Trophoblast cell (in vitro differentiated cells and primary cell): ENCODE data around the gene MGME1.

Experiments
- DNase-seq, 2 donors: peaks; one replicate each; pipeline ENCODE4 v3.0.0-alpha.2; 2016
- H2AFZ ChIP-seq: 2 replicates; pipeline ENCODE4 v1.6.1; 2013; ENCODE audit warnings: low read length, moderate library complexity, mild to moderate bottlenecking; ENCODE audit not compliant: insufficient read depth, poor library complexity
- H2AK5ac ChIP-seq: 2 replicates; pipeline ENCODE4 v1.6.1; 2013; ENCODE audit warnings: mild to moderate bottlenecking, low read length
- H2BK120ac ChIP-seq: 2 replicates; pipeline ENCODE4 v1.6.1; 2013; ENCODE audit warnings: low read length, mild to moderate bottlenecking, moderate library complexity; ENCODE audit not compliant: insufficient read depth, poor library complexity
- H2BK12ac ChIP-seq: 2 replicates; pipeline ENCODE4 v1.6.1; 2013; ENCODE audit warnings: mild to moderate bottlenecking, low read length, moderate library complexity
- H2BK5ac ChIP-seq: 2 replicates; pipeline ENCODE4 v1.6.1; 2013; ENCODE audit warnings: low read length, low read depth, moderate library complexity, mild to moderate bottlenecking; ENCODE audit not compliant: poor library complexity
- H3K14ac ChIP-seq: 2 replicates; pipeline ENCODE4 v1.6.1; 2013; ENCODE audit warnings: mild to moderate bottlenecking, low read length
- H3K18ac ChIP-seq: 2 replicates; pipeline ENCODE4 v1.6.1; 2013; ENCODE audit warnings: mild to moderate bottlenecking, low read length
- H3K23ac ChIP-seq: 2 replicates; pipeline ENCODE4 v1.6.1; 2013; ENCODE audit warnings: low read length
- H3K27ac ChIP-seq: 2 replicates; pipeline ENCODE4 v1.5.1; 2013; ENCODE audit warnings: low read depth, mild to moderate bottlenecking, inconsistent platforms, low read length, moderate library complexity
- H3K27me3 ChIP-seq: 2 replicates; pipeline ENCODE4 v1.6.1; 2013; ENCODE audit warnings: inconsistent platforms, mild to moderate bottlenecking, low read length, moderate library complexity; ENCODE audit not compliant: insufficient read depth
- H3K36me3 ChIP-seq, 2 experiments: 1 replicate in 1 of 2; 2 replicates in 1 of 2; pipeline ENCODE4 v1.6.1; 2013; ENCODE audit warnings: low read length in 2 of 2, mild to moderate bottlenecking in 2 of 2, moderate library complexity in 1 of 2; ENCODE audit not compliant: insufficient read depth in 2 of 2, control insufficient read depth in 1 of 2
- H3K4ac ChIP-seq: 2 replicates; pipeline ENCODE4 v1.6.1; 2013; ENCODE audit warnings: low read depth, mild to moderate bottlenecking, low read length, moderate library complexity
- H3K4me1 ChIP-seq, 2 experiments: 1 replicate in 1 of 2; 2 replicates in 1 of 2; pipeline ENCODE4 v1.6.1; 2013; ENCODE audit warnings: low read length in 2 of 2, mild to moderate bottlenecking in 2 of 2, moderate library complexity in 1 of 2; ENCODE audit not compliant: insufficient read depth in 2 of 2, control insufficient read depth in 1 of 2
- H3K4me2 ChIP-seq: 2 replicates; pipeline ENCODE4 v1.6.1; 2013; ENCODE audit warnings: inconsistent platforms, mild to moderate bottlenecking, low read length, moderate library complexity
- H3K4me3 ChIP-seq: 2 replicates; pipeline ENCODE4 v1.5.1; 2013; ENCODE audit warnings: mild to moderate bottlenecking, low read depth, low read length, inconsistent platforms
- H3K79me1 ChIP-seq: one replicate; pipeline ENCODE4 v1.6.1; 2013; ENCODE audit warnings: low read length
- H3K79me2 ChIP-seq: 2 replicates; pipeline ENCODE4 v1.6.1; 2013; ENCODE audit warnings: low read length, mild to moderate bottlenecking; ENCODE audit not compliant: control insufficient read depth, insufficient read depth, poor library complexity
- H3K9ac ChIP-seq: 2 replicates; pipeline ENCODE4 v1.6.1; 2013; ENCODE audit warnings: mild to moderate bottlenecking, low read length
- H3K9me3 ChIP-seq: 2 replicates; pipeline ENCODE4 v1.6.1; 2013; ENCODE audit warnings: low read depth, mild to moderate bottlenecking, control low read depth, inconsistent platforms, low read length; ENCODE audit not compliant: insufficient read depth
- H4K12ac ChIP-seq: 2 replicates; pipeline ENCODE4 v1.6.1; 2013; ENCODE audit warnings: low read depth, mild to moderate bottlenecking, low read length, moderate library complexity
- H4K8ac ChIP-seq: 2 replicates; pipeline ENCODE4 v1.6.1; 2013; ENCODE audit warnings: low read depth, mild to moderate bottlenecking, low read length, moderate library complexity
- H4K91ac ChIP-seq: one replicate; pipeline ENCODE4 v1.6.1; 2013; ENCODE audit warnings: low read depth, mild to moderate bottlenecking, low read length, moderate library complexity
- WGBS: extraction: QIAGEN DNeasy Blood & Tissue Kit; methylation state at CpG from one replicate; pipeline ENCODE4 v1.1.7; 2013; ENCODE audit warnings: missing lambda C conversion rate; ENCODE audit not compliant: insufficient read length, insufficient coverage; ENCODE audit errors: extremely low coverage; 5-methylcytosine and 5-hydroxymethylcytosine counted together

MGME1 gene

GRCh38 chr20:17963114-17963897 lies 5.5 kb upstream of the MGME1 start:
- Histone ChIP-seq H2BK12ac (no peak overlapping the region), H3K4me2 (no peak overlapping the region), H2BK120ac (no peak overlapping the region), H2BK5ac (no peak overlapping the region), H3K9me3 (no peaks in the 10 kb centered on the region), H3K27ac (no peak overlapping the region), H3K4me1 (peaks cover 6 to 7% of the 10 kb centered on the region in 2 experiments), H2AFZ (peak overlapping the region; percentile 21), H3K4ac (peak overlapping the region; percentile 85), H3K14ac (no peak overlapping the region), H3K36me3 (peaks cover 2 to 6% of the 10 kb centered on the region in 2 experiments), H3K4me3 (no peak overlapping the region), H3K27me3 (no peaks in the 10 kb centered on the region), H3K18ac (no peak overlapping the region), H3K79me1 (peaks cover 12% of the 10 kb centered on the region), H3K79me2 (peaks cover 40% of the 10 kb centered on the region), H4K91ac (no peak overlapping the region), H3K23ac (no peak overlapping the region), H3K9ac (no peak overlapping the region), H4K8ac (no peak overlapping the region), H4K12ac (no peak overlapping the region), H2AK5ac (no peak overlapping the region)
- no peak for DNase-seq
- WGBS, result no CpG with 5 or more reads among the region's 9 CpGs

GRCh38 chr20:17964073-17964472 lies 4.7 kb upstream of the MGME1 start:
- no peak overlapping the region for H4K8ac ChIP-seq
- H2BK12ac ChIP-seq, result no peak overlapping the region
- H3K9me3 ChIP-seq, result no peaks in the 10 kb centered on the region
- no peak for DNase-seq
- H3K36me3 ChIP-seq, result peaks cover 2 to 6% of the 10 kb centered on the region in 2 experiments
- peak overlapping the region; percentile 85 for H3K4ac ChIP-seq
- H3K14ac ChIP-seq, result no peak overlapping the region
- H3K79me1 ChIP-seq, result peaks cover 16% of the 10 kb centered on the region
- no peak overlapping the region for H2BK5ac ChIP-seq
- H3K23ac ChIP-seq, result no peak overlapping the region
- no peak overlapping the region for H4K91ac ChIP-seq
- H3K4me3 ChIP-seq, result no peak overlapping the region
- H3K4me1 ChIP-seq, result peaks cover 6 to 7% of the 10 kb centered on the region in 2 experiments
- no peak overlapping the region for H3K18ac ChIP-seq
- no peak overlapping the region for H3K4me2 ChIP-seq
- no peak overlapping the region for H2BK120ac ChIP-seq
- H3K9ac ChIP-seq, result no peak overlapping the region
- H2AK5ac ChIP-seq, result no peak overlapping the region
- no peak overlapping the region for H3K27ac ChIP-seq
- H3K79me2 ChIP-seq, result peaks cover 41% of the 10 kb centered on the region
- no peak overlapping the region for H2AFZ ChIP-seq
- H3K27me3 ChIP-seq, result no peaks in the 10 kb centered on the region
- no CpG with 5 or more reads among the region's 1 CpG for WGBS
- H4K12ac ChIP-seq, result no peak overlapping the region

GRCh38 chr20:17964632-17965031 lies 4.2 kb upstream of the MGME1 start:
- H3K14ac ChIP-seq, result no peak overlapping the region
- no peak overlapping the region for H4K12ac ChIP-seq
- peaks cover 44% of the 10 kb centered on the region for H3K79me2 ChIP-seq
- no peak overlapping the region for H3K23ac ChIP-seq
- H3K9ac ChIP-seq, result no peak overlapping the region
- H2BK5ac ChIP-seq, result no peak overlapping the region
- no peaks in the 10 kb centered on the region for H3K9me3 ChIP-seq
- peak overlapping the region; percentile 11 for H3K4me2 ChIP-seq
- H3K4me1 ChIP-seq, result peaks cover 6 to 7% of the 10 kb centered on the region in 2 experiments
- H2BK120ac ChIP-seq, result no peak overlapping the region
- no peak overlapping the region for H4K8ac ChIP-seq
- peak overlapping the region; percentile 93 for H3K4ac ChIP-seq
- no peak overlapping the region for H2BK12ac ChIP-seq
- no peak overlapping the region for H4K91ac ChIP-seq
- no CpG with 5 or more reads among the region's 3 CpGs for WGBS
- H3K18ac ChIP-seq, result no peak overlapping the region
- no peak overlapping the region for H2AK5ac ChIP-seq
- no peaks in the 10 kb centered on the region for H3K27me3 ChIP-seq
- H2AFZ ChIP-seq, result no peak overlapping the region
- H3K36me3 ChIP-seq, result peaks cover 2 to 6% of the 10 kb centered on the region in 2 experiments
- no peak overlapping the region for H3K27ac ChIP-seq
- H3K79me1 ChIP-seq, result peaks cover 21% of the 10 kb centered on the region
- no peak for DNase-seq
- H3K4me3 ChIP-seq, result no peak overlapping the region

- Histone ChIP-seq H3K27ac (peak overlapping the region; percentile 16), H2AFZ (no peak overlapping the region), H3K79me1 (peaks cover 26% of the 10 kb centered on the region), H3K4me2 (peak overlapping the region; percentile 72), H3K79me2 (peaks cover 45% of the 10 kb centered on the region), H2AK5ac (no peak overlapping the region), H3K9me3 (no peaks in the 10 kb centered on the region), H3K14ac (no peak overlapping the region), H3K36me3 (peaks cover 2 to 6% of the 10 kb centered on the region in 2 experiments), H4K8ac (no peak overlapping the region), H2BK5ac (no peak overlapping the region), H4K91ac (no peak overlapping the region), H3K4me3 (no peak overlapping the region), H2BK120ac (no peak overlapping the region), H4K12ac (no peak overlapping the region), H3K4me1 (peaks cover 6 to 11% of the 10 kb centered on the region in 2 experiments), H3K4ac (peak overlapping the region; percentile 93), H2BK12ac (no peak overlapping the region), H3K18ac (no peak overlapping the region), H3K9ac (no peak overlapping the region), H3K23ac (no peak overlapping the region), H3K27me3 (no peaks in the 10 kb centered on the region)
- DNase-seq, result no peak
- no CpG with 5 or more reads among the region's 9 CpGs for WGBS
These were observed 3.6 kb upstream of the MGME1 start for GRCh38 chr20:17965042-17965697.
